Activated T-helper 2 cell treated with anti-CD3 and anti-CD28 coated beads, Interferon-gamma antibody, Interleukin-2, Interleukin-4, amounts not matched to agents 10 μg/mL and 5 μg/mL and 100 μg/mL, durations not matched to agents 14 hours and 24 hours and 36 hours (primary cell): ENCODE measurements around the gene KRT72. TPM values are rescaled to one million over a fixed set of nuclear protein-coding genes. Genes with fewer than 3 reads are reported as not detected.

Source experiments
- DNase-seq: peaks from one replicate; pipeline ENCODE4 v3.0.0; 2021; ENCODE audit warnings: low spot score
- H3K27ac Mint-ChIP-seq: one replicate; pipeline ENCODE4 v1.8.0; 2021; ENCODE audit warnings: mixed read lengths
- H3K27me3 Mint-ChIP-seq: one replicate; pipeline ENCODE4 v1.8.0; 2021; ENCODE audit warnings: low read depth, mixed read lengths
- H3K36me3 Mint-ChIP-seq: one replicate; pipeline ENCODE4 v1.8.0; 2021; ENCODE audit warnings: low read depth, mixed read lengths
- H3K4me1 Mint-ChIP-seq: one replicate; pipeline ENCODE4 v1.8.0; 2021; ENCODE audit warnings: low read depth, mixed read lengths
- H3K4me3 Mint-ChIP-seq: one replicate; pipeline ENCODE4 v1.8.0; 2021; ENCODE audit warnings: low read depth, mild to moderate bottlenecking, moderate library complexity, mixed read lengths
- H3K9me3 Mint-ChIP-seq: one replicate; pipeline ENCODE4 v1.8.0; 2021; ENCODE audit warnings: mixed read lengths
- intact Hi-C: fragments of 100-400 bp; cut with micrococcal nuclease; formaldehyde crosslinking; loops from one replicate; pipeline ENCODE4 v1.15.1; 2023
- total RNA-seq: library from RNA; stranded (reverse); gene quantifications from 2 replicates; pipeline ENCODE4 v1.2.3, GENCODE V29; 2022

The KRT72 gene
- total RNA-seq, 1 donor from 2014 or later = not detected

GRCh38 chr12:52636592-52637258, 35.5 kb upstream of the KRT72 start:
- no peak for DNase-seq
- Mint-ChIP-seq H3K27ac (no peak overlapping the region), H3K36me3 (no peaks in the 10 kb centered on the region), H3K9me3 (no peaks in the 10 kb centered on the region), H3K4me3 (no peak overlapping the region), H3K27me3 (peaks cover 16% of the 10 kb centered on the region), H3K4me1 (peaks cover 15% of the 10 kb centered on the region)
- intact Hi-C loops = no loop called here

DNA sequence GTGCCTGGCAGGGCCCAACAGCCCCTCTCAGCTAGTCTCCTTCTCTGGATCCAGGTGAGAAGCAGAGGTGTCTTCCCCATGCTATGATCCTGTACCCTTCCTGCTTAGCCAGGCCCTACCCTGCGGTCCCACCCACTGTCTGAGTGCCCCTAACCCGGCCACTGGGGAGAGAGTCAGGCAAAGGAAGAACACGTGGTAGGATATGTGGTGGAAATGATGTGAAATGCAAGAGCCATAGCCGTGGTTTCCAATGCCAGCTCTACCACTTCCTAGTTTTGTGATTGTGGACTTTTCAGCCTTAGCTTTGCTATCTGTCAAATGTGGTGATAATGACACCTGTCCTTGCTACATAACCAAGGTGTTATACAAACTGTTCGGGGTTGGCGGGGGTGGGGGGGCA, 34.9 kb upstream of the KRT72 start:
- Mint-ChIP-seq H3K4me3 (no peak overlapping the region), H3K4me1 (peaks cover 12% of the 10 kb centered on the region), H3K9me3 (no peaks in the 10 kb centered on the region), H3K27me3 (peaks cover 14% of the 10 kb centered on the region), H3K27ac (no peak overlapping the region), H3K36me3 (no peaks in the 10 kb centered on the region)
- intact Hi-C loops = no loop called here
- DNase-seq = no peak

- no peak overlapping the region for H3K4me3 Mint-ChIP-seq
- no peak for DNase-seq
- H3K36me3 Mint-ChIP-seq = no peaks in the 10 kb centered on the region
- H3K27me3 Mint-ChIP-seq = peaks cover 8% of the 10 kb centered on the region
- H3K9me3 Mint-ChIP-seq = no peaks in the 10 kb centered on the region
- intact Hi-C loops = no loop called here
- H3K27ac Mint-ChIP-seq = no peak overlapping the region
- peaks cover 20% of the 10 kb centered on the region for H3K4me1 Mint-ChIP-seq
Measured at GRCh38 chr12:52634266-52635056, 33.2 kb upstream of the KRT72 start.

DNA sequence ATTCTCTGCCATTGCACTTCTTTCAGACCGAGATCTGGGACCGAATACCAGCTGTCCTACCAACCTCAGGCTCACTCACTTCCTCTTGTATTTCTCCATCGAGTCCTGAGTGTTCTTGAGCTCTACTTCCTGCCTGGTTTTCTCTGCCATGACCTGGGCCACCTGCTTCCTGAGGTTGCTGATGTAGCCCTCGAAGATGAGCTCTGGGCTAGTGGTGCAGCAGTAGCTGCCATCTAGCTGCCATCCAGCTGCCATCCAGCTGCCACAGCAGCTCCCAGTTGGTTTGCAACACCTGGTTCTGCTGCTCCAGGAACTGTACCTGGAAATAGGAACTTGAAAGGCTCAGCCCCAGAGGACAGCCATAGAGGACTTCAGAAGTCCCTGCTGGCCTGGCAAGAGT, 32.1 kb upstream of the KRT72 start:
- intact Hi-C loops = no loop called here
- H3K27ac Mint-ChIP-seq = no peak overlapping the region
- H3K36me3 Mint-ChIP-seq = no peaks in the 10 kb centered on the region
- no peak for DNase-seq
- peaks cover 20% of the 10 kb centered on the region for H3K4me1 Mint-ChIP-seq
- H3K27me3 Mint-ChIP-seq = peaks cover 2% of the 10 kb centered on the region
- no peaks in the 10 kb centered on the region for H3K9me3 Mint-ChIP-seq
- H3K4me3 Mint-ChIP-seq = no peak overlapping the region

GRCh38 chr12:52632656-52633055, 31.4 kb upstream of the KRT72 start:
- H3K27me3 Mint-ChIP-seq = no peaks in the 10 kb centered on the region

GRCh38 chr12:52631676-52632459, 30.6 kb upstream of the KRT72 start:
- Mint-ChIP-seq H3K4me1 (peaks cover 24% of the 10 kb centered on the region), H3K9me3 (no peaks in the 10 kb centered on the region), H3K36me3 (no peaks in the 10 kb centered on the region), H3K27me3 (peaks cover 3% of the 10 kb centered on the region), H3K4me3 (no peak overlapping the region), H3K27ac (no peak overlapping the region)
- intact Hi-C loops = no loop called here
- no peak for DNase-seq

More at GRCh38 chr12:52632656-52633055, 31.4 kb upstream of the KRT72 start:
- H3K27ac Mint-ChIP-seq = no peak overlapping the region
- peaks cover 20% of the 10 kb centered on the region for H3K4me1 Mint-ChIP-seq
- no peak overlapping the region for H3K4me3 Mint-ChIP-seq
- no peaks in the 10 kb centered on the region for H3K36me3 Mint-ChIP-seq
- DNase-seq = no peak
- intact Hi-C loops = no loop called here
- H3K9me3 Mint-ChIP-seq = no peaks in the 10 kb centered on the region

DNA sequence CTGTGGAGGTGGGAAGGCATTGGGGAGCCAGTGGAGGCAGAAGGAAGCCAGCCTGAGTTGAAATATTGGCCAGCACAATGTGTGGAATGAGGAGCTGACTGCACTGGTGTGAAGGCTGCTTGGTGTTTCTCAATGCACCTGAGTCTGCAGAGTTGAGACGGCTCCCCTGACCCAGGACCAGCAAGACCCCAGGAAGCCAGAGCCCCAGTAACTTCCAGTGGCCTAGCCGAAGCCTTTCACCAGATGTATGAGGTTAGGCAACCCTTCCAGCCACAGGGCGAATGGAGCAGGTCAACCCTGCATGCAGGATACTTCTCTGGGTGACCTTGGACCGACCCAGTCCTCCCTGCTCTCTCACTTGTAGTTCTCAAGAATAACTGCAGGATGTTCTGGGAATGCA, 30.0 kb upstream of the KRT72 start:
- Mint-ChIP-seq H3K9me3 (no peaks in the 10 kb centered on the region), H3K27ac (no peak overlapping the region), H3K36me3 (no peaks in the 10 kb centered on the region), H3K4me1 (peaks cover 25% of the 10 kb centered on the region), H3K4me3 (no peak overlapping the region), H3K27me3 (peaks cover 4% of the 10 kb centered on the region)
- no peak for DNase-seq
- intact Hi-C loops = no loop called here

GRCh38 chr12:52630599-52631200, 29.4 kb upstream of the KRT72 start:
- H3K9me3 Mint-ChIP-seq = no peaks in the 10 kb centered on the region
- intact Hi-C loops = no loop called here
- H3K36me3 Mint-ChIP-seq = no peaks in the 10 kb centered on the region
- H3K4me1 Mint-ChIP-seq = peaks cover 25% of the 10 kb centered on the region
- DNase-seq = no peak
- H3K4me3 Mint-ChIP-seq = no peak overlapping the region
- H3K27me3 Mint-ChIP-seq = peaks cover 5% of the 10 kb centered on the region
- no peak overlapping the region for H3K27ac Mint-ChIP-seq

DNA sequence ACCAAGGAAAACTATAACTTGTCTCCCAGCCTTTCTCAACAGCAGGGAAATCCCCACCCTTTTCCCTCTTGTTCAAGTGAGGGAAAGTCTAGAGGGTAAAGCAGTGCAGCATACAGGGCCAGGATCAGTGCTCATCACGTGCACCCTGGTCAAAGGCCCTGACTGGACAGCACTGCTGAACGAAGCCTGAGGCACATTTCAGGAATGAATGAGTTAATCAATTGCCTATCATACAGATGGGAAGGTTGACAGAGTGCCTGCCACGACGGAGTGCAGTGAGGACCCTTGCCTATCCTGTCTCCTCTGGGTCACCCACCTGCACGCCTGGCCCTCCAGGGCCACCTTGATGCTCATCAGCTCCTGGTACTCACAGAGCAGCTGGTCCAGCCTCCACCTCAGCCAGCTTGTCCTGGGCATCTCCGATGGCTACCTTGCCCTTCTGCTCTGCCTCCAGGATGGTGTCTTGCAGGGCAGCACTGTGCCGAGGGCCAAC, 28.8 kb upstream of the KRT72 start:
- H3K4me1 Mint-ChIP-seq = peaks cover 25% of the 10 kb centered on the region
- no peaks in the 10 kb centered on the region for H3K9me3 Mint-ChIP-seq
- intact Hi-C loops = no loop called here
- no peak overlapping the region for H3K4me3 Mint-ChIP-seq
- DNase-seq = no peak
- peaks cover 12% of the 10 kb centered on the region for H3K27me3 Mint-ChIP-seq
- no peak overlapping the region for H3K27ac Mint-ChIP-seq
- no peaks in the 10 kb centered on the region for H3K36me3 Mint-ChIP-seq

DNA sequence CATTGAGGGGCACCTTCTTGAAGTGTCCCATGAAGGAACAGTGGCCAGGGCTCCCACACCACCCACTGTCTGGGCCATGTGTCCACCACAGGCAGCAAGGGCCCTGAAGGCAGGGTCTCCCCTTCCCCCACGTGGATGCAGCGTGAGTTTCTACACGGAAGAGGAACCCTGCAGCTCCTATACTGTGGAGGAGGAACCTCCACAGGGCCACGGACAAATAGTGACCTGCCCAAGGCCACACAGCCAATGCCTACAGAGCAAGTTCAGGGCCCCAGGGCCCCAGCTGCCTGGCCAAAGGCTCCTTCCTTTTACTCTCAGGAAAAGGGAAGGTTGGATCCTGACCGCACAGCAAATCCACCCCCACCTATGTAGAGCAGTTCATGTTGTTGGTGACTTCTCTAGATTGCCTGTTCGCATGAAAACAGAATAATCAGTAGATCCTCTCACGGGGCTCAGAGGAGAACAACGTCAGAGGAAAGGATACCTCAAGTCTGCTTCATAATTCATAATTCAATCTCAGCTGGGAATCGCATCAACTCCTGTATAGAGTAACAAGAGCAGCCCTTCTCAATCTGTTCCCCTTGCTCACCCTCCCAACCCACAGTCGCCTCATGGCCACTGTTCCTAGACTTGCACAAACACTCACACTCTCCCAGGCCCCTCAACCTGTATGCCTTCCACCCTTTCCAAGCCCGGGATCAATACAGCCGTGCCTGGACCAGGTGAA, 28.2 kb upstream of the KRT72 start:
- no peaks in the 10 kb centered on the region for H3K9me3 Mint-ChIP-seq
- DNase-seq = no peak
- no peaks in the 10 kb centered on the region for H3K36me3 Mint-ChIP-seq
- peaks cover 25% of the 10 kb centered on the region for H3K4me1 Mint-ChIP-seq
- H3K4me3 Mint-ChIP-seq = no peak overlapping the region
- H3K27me3 Mint-ChIP-seq = peaks cover 16% of the 10 kb centered on the region
- intact Hi-C loops = no loop called here
- no peak overlapping the region for H3K27ac Mint-ChIP-seq

GRCh38 chr12:52628841-52629240, 27.6 kb upstream of the KRT72 start:
- intact Hi-C loops = no loop called here

DNA sequence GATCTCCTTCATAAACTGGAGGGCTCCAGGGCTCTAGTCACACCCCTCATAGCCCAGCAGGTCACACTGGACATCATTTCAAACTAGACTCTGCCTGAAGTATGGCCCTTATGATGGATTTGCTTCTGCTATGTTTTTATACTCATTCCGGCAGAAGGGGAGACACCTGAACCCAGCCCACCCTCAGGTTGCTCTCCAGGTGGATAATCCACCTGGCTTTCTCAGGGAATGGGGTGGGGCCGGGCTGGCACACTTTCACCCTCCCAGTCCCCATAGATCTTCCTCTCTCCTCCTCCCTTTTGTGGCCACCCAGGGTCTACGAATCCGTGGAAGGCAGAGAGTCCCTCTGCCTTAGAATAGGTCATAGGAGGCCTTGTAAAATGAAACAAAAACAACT, 26.8 kb upstream of the KRT72 start:
- no peak for DNase-seq
- H3K27ac Mint-ChIP-seq = no peak overlapping the region
- H3K27me3 Mint-ChIP-seq = peaks cover 19% of the 10 kb centered on the region

More at GRCh38 chr12:52628841-52629240, 27.6 kb upstream of the KRT72 start:
- Mint-ChIP-seq H3K27ac (no peak overlapping the region), H3K9me3 (no peaks in the 10 kb centered on the region), H3K27me3 (peaks cover 18% of the 10 kb centered on the region), H3K36me3 (no peaks in the 10 kb centered on the region), H3K4me3 (no peak overlapping the region), H3K4me1 (peaks cover 20% of the 10 kb centered on the region)
- DNase-seq = no peak

More for the DNA sequence above, 26.8 kb upstream of the KRT72 start:
- Mint-ChIP-seq H3K9me3 (no peaks in the 10 kb centered on the region), H3K4me3 (no peak overlapping the region), H3K36me3 (no peaks in the 10 kb centered on the region), H3K4me1 (peaks cover 14% of the 10 kb centered on the region)
- intact Hi-C loops = no loop called here
